Gastroesophageal sphincter (tissue), 4 donors: Measurements from ENCODE around the gene CEP104. TPM values are rescaled to one million over a fixed set of nuclear protein-coding genes. Genes with fewer than 3 reads are reported as not detected.

Experiments
- ATAC-seq: fragments of 150-250 bp; one replicate; pipeline ENCODE4 v1.9.1; 2016; ENCODE audit warnings: mild to moderate bottlenecking, moderate library complexity
- H3K27ac ChIP-seq, 4 donors: fragments of 200-600 bp; sonication (generic) in 3 of 4; 1 replicate in 3 of 4; 2 replicates in 1 of 4; pipeline ENCODE4 v1.5.1; 2016 to 2019
- H3K27me3 ChIP-seq: fragments of 200-600 bp; sonication (generic); one replicate; pipeline ENCODE4 v1.5.1; 2019
- H3K36me3 ChIP-seq, 2 donors: fragments of 200-600 bp; sonication (generic); one replicate each; pipeline ENCODE4 v1.5.1; 2019; ENCODE audit warnings: control low read depth in 1 of 2
- H3K4me1 ChIP-seq, 3 donors: fragments of 200-600 bp; sonication (generic); 1 replicate in 2 of 3; 2 replicates in 1 of 3; pipeline ENCODE4 v1.5.1; 2016 to 2019; ENCODE audit warnings: control low read depth in 2 of 3
- H3K4me3 ChIP-seq, 2 donors: fragments of 200-600 bp; sonication (generic); one replicate each; pipeline ENCODE4 v1.5.1; 2019; ENCODE audit warnings: mild to moderate bottlenecking in 1 of 2, moderate library complexity in 1 of 2
- H3K9me3 ChIP-seq, 3 donors: fragments of 200-600 bp; sonication (generic); one replicate each; pipeline ENCODE4 v1.5.1; 2017 to 2019; ENCODE audit warnings: control low read depth in 2 of 3
- EP300 ChIP-seq: sonication (generic); formaldehyde crosslinking; IDR thresholded peaks from one replicate; pipeline ENCODE4 v1.6.1; 2017; ENCODE audit warnings: antibody characterized with exemption, mild to moderate bottlenecking
- POLR2A ChIP-seq, 2 donors: fragments of 450-650 bp; IDR thresholded peaks; one replicate each; pipeline ENCODE4 v1.6.1; 2017; ENCODE audit warnings: antibody characterized with exemption in 2 of 2, mild to moderate bottlenecking in 2 of 2, moderate library complexity in 1 of 2
- POLR2AphosphoS5 ChIP-seq: sonication (generic); formaldehyde crosslinking; IDR thresholded peaks from one replicate; pipeline ENCODE4 v1.6.1; 2017; ENCODE audit warnings: antibody characterized with exemption
- WGBS, 2 donors: methylation state at CpG; one replicate each; pipeline ENCODE4 v1.1.5; 2018; ENCODE audit warnings: low coverage in 1 of 2; 5-methylcytosine and 5-hydroxymethylcytosine counted together
- total RNA-seq, 4 donors: library from RNA; depleted of rRNA; stranded (reverse); fragments of >200 nt; gene quantifications; one replicate each; pipeline ENCODE4 v1.1.0, GENCODE V29; 2016
- TF ChIP-seq, protein P1 (sequence below), 4 experiments: fragments of 200-600 bp in 2 of 4; fragments of 450-650 bp in 2 of 4; sonication (generic) in 1 of 4; IDR thresholded peaks; one replicate each; pipeline ENCODE4 v1.5.1; 2017 to 2019; ENCODE audit warnings: antibody characterized with exemption in 4 of 4, mild to moderate bottlenecking in 2 of 4, moderate library complexity in 2 of 4

The CEP104 gene
- total RNA-seq, 4 donors from 2014 or later, result 29.3 to 78.2 (median 41.8) TPM

DNA sequence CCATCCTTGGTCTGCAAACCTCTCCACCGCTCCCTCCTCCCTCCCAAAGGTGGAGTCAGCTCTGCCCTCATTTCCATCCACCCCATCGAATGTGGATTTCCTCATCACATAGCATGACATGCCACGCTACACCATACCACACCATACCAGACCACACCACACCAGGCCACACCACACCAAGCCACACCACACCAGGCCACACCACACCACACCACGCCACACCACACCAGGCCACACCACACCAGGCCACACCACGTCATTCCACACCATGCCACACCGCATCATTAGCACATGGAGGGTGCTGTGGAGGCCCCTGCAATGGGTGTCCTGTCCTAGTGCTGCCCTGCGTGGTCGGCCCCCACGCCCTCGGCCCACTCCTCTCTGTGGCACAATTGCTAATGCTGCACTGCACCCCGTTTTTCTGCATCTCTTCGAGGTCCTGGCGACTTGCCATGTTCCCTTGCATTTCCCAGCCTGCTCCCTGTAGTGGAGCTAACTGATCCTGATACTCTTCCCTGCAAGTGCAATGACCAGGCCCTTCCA, 11.5 kb upstream of the CEP104 start:
- Histone ChIP-seq H3K4me1 (no peaks in the 10 kb centered on the region), H3K27ac (no peak overlapping the region), H3K27me3 (no peaks in the 10 kb centered on the region), H3K36me3 (peaks cover 0 to 79% of the 10 kb centered on the region in 2 donors), H3K4me3 (no peak overlapping the region), H3K9me3 (no peaks in the 10 kb centered on the region)
- no peak for TF ChIP-seq POLR2AphosphoS5
- TF ChIP-seq, protein P1, sequence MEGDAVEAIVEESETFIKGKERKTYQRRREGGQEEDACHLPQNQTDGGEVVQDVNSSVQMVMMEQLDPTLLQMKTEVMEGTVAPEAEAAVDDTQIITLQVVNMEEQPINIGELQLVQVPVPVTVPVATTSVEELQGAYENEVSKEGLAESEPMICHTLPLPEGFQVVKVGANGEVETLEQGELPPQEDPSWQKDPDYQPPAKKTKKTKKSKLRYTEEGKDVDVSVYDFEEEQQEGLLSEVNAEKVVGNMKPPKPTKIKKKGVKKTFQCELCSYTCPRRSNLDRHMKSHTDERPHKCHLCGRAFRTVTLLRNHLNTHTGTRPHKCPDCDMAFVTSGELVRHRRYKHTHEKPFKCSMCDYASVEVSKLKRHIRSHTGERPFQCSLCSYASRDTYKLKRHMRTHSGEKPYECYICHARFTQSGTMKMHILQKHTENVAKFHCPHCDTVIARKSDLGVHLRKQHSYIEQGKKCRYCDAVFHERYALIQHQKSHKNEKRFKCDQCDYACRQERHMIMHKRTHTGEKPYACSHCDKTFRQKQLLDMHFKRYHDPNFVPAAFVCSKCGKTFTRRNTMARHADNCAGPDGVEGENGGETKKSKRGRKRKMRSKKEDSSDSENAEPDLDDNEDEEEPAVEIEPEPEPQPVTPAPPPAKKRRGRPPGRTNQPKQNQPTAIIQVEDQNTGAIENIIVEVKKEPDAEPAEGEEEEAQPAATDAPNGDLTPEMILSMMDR (IDR thresholded peaks at IDR 0.05), result no peak
- no peak for TF ChIP-seq EP300
- no peak for TF ChIP-seq POLR2A (IDR thresholded peaks at IDR 0.05)
- WGBS, 2 donors, result 0 to 91% methylated on average over 1 to 11 of the region's 13 CpGs
- no peak for ATAC-seq

DNA sequence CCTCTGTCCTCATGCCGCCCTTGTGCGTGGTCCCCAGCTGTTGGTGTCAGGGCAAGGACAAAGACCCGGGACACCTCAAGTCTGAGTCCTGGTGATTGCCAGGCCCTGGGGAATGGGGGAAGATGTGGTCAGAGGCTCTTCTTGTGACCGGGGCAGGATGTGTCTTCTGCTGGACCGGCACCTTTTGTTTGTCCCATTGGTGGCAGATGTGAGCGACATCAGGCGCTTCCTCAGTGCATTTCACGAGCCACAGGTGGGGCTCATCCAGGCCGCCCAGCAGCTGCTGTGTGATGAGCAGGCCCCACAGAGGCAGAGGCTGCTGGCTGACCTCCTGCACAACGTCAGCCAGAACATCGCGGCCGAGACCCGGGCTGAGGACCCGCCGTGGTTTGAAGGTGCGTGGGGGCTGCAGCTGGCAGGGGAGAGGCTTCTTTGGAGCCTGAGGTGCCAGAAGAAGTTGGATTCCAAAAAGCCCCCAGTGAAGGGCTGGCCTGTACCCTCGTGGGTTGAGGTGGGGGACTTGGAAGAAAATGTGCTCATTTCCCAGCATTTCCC, 8.7 kb upstream of the CEP104 start:
- 60 to 74% methylated on average over 2 to 16 of the region's 18 CpGs for WGBS, 2 donors
- ATAC-seq, result no peak

DNA sequence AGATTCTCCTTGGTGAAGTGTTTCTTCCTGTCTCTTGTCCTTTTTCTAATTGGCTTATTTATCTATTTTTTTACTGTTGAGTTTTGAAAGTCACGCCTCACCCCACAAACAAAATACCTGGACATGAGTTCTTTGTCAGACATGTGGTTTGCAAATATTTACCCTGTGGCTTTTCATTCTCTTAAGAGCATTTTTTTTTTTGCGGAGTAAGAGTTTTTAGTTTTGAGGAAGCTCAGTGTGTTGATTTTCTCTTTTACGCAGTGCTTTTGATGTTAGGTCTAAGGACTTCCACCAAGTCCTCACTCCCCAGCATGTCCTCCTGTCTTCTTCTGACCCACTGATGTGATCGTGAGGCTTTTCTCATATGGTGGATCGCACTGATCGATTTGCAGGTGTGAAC, 7.9 kb upstream of the CEP104 start:
- ATAC-seq, result no peak
- 80 to 89% methylated on average over 5 to 6 of the region's 6 CpGs for WGBS, 2 donors
- Histone ChIP-seq H3K27me3 (no peaks in the 10 kb centered on the region), H3K36me3 (peaks cover 0 to 54% of the 10 kb centered on the region in 2 donors), H3K4me3 (no peak overlapping the region), H3K4me1 (no peaks in the 10 kb centered on the region), H3K27ac (no peak overlapping the region), H3K9me3 (no peaks in the 10 kb centered on the region)
- no peak for TF ChIP-seq EP300
- TF ChIP-seq POLR2A (IDR thresholded peaks at IDR 0.05), result no peak
- TF ChIP-seq, protein P1 (IDR thresholded peaks at IDR 0.05), result no peak
- no peak for TF ChIP-seq POLR2AphosphoS5

More for the DNA sequence above, 8.7 kb upstream of the CEP104 start:
- Histone ChIP-seq H3K4me1 (no peaks in the 10 kb centered on the region), H3K27ac (no peak overlapping the region), H3K36me3 (peaks cover 0 to 54% of the 10 kb centered on the region in 2 donors), H3K9me3 (no peaks in the 10 kb centered on the region), H3K27me3 (no peaks in the 10 kb centered on the region), H3K4me3 (no peak overlapping the region)
- no peak for TF ChIP-seq EP300
- no peak for TF ChIP-seq POLR2A (IDR thresholded peaks at IDR 0.05)
- no peak for TF ChIP-seq POLR2AphosphoS5
- TF ChIP-seq, protein P1 (IDR thresholded peaks at IDR 0.05), result no peak

DNA sequence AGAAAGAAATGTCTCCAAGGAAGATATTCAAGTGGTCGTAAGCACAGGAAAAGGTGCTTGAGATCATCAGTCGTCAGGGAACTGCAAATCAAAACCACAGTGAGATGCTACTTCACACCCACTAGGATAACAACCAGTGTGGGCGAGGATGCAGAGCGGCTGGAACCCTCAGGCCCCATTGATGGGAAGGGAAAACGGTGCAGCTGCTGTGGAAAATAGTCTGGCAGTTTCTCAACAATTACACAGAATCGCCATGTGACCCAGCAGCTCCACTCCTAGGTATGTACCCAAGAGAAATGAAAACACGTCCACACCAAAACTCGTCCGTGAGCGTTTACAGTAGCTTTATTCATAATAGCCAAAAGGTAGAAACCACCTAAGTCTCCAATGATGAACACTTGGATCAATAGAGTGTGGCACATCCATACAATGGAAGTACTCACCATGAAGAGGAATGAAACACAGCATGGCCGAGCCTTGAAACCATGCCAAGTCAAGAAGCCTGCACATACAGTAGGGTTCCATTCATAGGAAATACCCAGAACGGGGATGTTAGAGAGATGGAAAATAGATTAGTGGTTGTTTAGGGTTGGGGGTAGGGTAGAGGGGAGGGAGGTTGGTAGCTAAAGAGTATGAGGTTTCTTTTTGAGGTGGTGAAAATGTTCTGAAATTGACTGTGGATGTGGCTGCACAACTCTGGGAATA, 6.4 kb upstream of the CEP104 start:
- no peak overlapping the region for H3K27ac ChIP-seq
- no peaks in the 10 kb centered on the region for H3K27me3 ChIP-seq
- no peak overlapping the region for H3K4me3 ChIP-seq
- 56 to 62% methylated on average over 12 of the region's 12 CpGs for WGBS, 2 donors
- no peak for TF ChIP-seq POLR2AphosphoS5
- TF ChIP-seq, protein P1 (IDR thresholded peaks at IDR 0.05), result no peak
- H3K36me3 ChIP-seq, result peaks cover 0 to 43% of the 10 kb centered on the region in 2 donors
- H3K4me1 ChIP-seq, result peaks cover 0 to 8% (median 0%) of the 10 kb centered on the region in 3 donors
- no peak for ATAC-seq
- H3K9me3 ChIP-seq, result no peaks in the 10 kb centered on the region
